ENCODE data around the gene CAMK1D. TPM values are rescaled to one million over a fixed set of nuclear protein-coding genes. Genes with fewer than 3 reads are reported as not detected.
A peak's percentile ranks its signal among the peaks of the same experiment; 100 is the strongest.

Gene CAMK1D
- total and polyA plus RNA-seq, 8 donors: 1.4 to 26.9 (median 3.9) TPM

- Histone ChIP-seq H3K36me3 (no peaks in the 10 kb centered on the region), H3K27me3 (no peaks in the 10 kb centered on the region), H3K4me1 (peaks cover 0 to 18% (median 9%) of the 10 kb centered on the region in 4 donors), H3K9me3 (peaks cover 0 to 5% (median 0%) of the 10 kb centered on the region in 4 donors), H3K27ac (peak overlapping the region in 3 of 5 donors; percentile 29 to 60 (median 36)), H3K4me3 (no peak overlapping the region)
- WGBS, 5 donors: 78 to 87% (median 82%) methylated on average over 21 to 24 of the region's 24 CpGs
- TF ChIP-seq POLR2AphosphoS5 (IDR thresholded peaks at IDR 0.05) (no peak), POLR2A (IDR thresholded peaks at IDR 0.05) (no peak), EP300 (IDR thresholded peaks at IDR 0.05) (no peak), CTCF (IDR thresholded peaks at IDR 0.05) (no peak)
- intact Hi-C loops (cut with DNase I; ENCODE audit: low total_unique reads): no loop called here
- DNase-seq: no peak
Measured at GRCh38 chr10:12484002-12484918, 134.9 kb downstream of the CAMK1D start.

GRCh38 chr10:12484941-12485805 is 135.8 kb downstream of the CAMK1D start:
- Histone ChIP-seq H3K36me3 (no peaks in the 10 kb centered on the region), H3K9me3 (peaks cover 0 to 5% (median 0%) of the 10 kb centered on the region in 4 donors), H3K27ac (peak overlapping the region in 3 of 5 donors; percentile 29 to 60 (median 36)), H3K4me3 (no peak overlapping the region), H3K27me3 (no peaks in the 10 kb centered on the region), H3K4me1 (peaks cover 0 to 19% (median 12%) of the 10 kb centered on the region in 4 donors)
- 47 to 68% (median 54%) methylated on average over 22 to 26 of the region's 26 CpGs for WGBS, 5 donors
- TF ChIP-seq EP300 (IDR thresholded peaks at IDR 0.05) (no peak), CTCF (IDR thresholded peaks at IDR 0.05) (peak in 2 of 7 experiments; percentile 6 to 27)
- intact Hi-C loops (cut with DNase I; ENCODE audit: low total_unique reads): no loop called here
- peak; percentile 34 to 59 for DNase-seq

- intact Hi-C loops (cut with DNase I; ENCODE audit: low total_unique reads): no loop called here
Measured at GRCh38 chr10:12487366-12487765, 138.0 kb downstream of the CAMK1D start.

More at GRCh38 chr10:12487366-12487765, 138.0 kb downstream of the CAMK1D start:
- Histone ChIP-seq H3K27me3 (no peaks in the 10 kb centered on the region), H3K27ac (no peak overlapping the region), H3K4me1 (peaks cover 0 to 19% (median 12%) of the 10 kb centered on the region in 4 donors), H3K9me3 (no peaks in the 10 kb centered on the region), H3K36me3 (no peaks in the 10 kb centered on the region), H3K4me3 (no peak overlapping the region)
- TF ChIP-seq CTCF (IDR thresholded peaks at IDR 0.05): no peak
- TF ChIP-seq EP300 (IDR thresholded peaks at IDR 0.05): no peak
- TF ChIP-seq POLR2AphosphoS5 (IDR thresholded peaks at IDR 0.05): no peak
- no peak for TF ChIP-seq POLR2A (IDR thresholded peaks at IDR 0.05)
- DNase-seq: no peak
- 52 to 87% (median 82%) methylated on average over 2 of the region's 2 CpGs for WGBS, 5 donors

Data from stomach (tissue), 9 donors.